Endothelial cell of umbilical vein (primary cell): ENCODE results near the gene ABCC11. TPM values are rescaled to one million over a fixed set of nuclear protein-coding genes. Genes with fewer than 3 reads are reported as not detected.

Source experiments
- BruUV-seq: library from RNA; stranded (reverse); fragments of 400-500 nt; replicated peaks from 2 replicates; lab custom pipeline; 2021; lab: Mats Ljungman, UMichigan
- CTCF ChIA-PET: fragments of 300-600, 350-600 bp; sonication (Branson Sonifier 250); formaldehyde crosslinking; loops from one replicate; lab custom pipeline; 2021; ENCODE audit warnings: antibody characterized with exemption, inconsistent platforms; lab: Charles Lee
- POLR2A ChIA-PET: fragments of 300-600, 350-600 bp; sonication (Branson Sonifier 250); formaldehyde crosslinking; loops from one replicate; lab custom pipeline; 2021; ENCODE audit warnings: antibody characterized with exemption, inconsistent platforms; lab: Charles Lee
- DNase-seq: peaks from one replicate; pipeline ENCODE4 v3.0.0-alpha.2; 2011; ENCODE audit warnings: low read depth, low spot score
- FAIRE-seq: peaks from 2 replicates; lab custom pipeline; 2011; peaks lifted over from hg19 to GRCh38; lab: Jason Lieb, UNC
- H2AFZ ChIP-seq: 2 replicates; pipeline ENCODE4 v1.6.0; 2012; ENCODE audit warnings: low read depth, low read length, control low read depth, inconsistent platforms
- H3K27ac ChIP-seq: 2 replicates; pipeline ENCODE4 v1.5.1; 2011; ENCODE audit warnings: low read depth, mild to moderate bottlenecking, control low read depth, low read length, moderate library complexity; ENCODE audit not compliant: insufficient read depth
- H3K27me3 ChIP-seq, 2 experiments: 2 replicates each; pipeline versions ENCODE4 v1.6.0 to v1.6.1; 2011; ENCODE audit warnings: low read length in 2 of 2, mixed read lengths in 1 of 2; ENCODE audit not compliant: control insufficient read depth in 2 of 2, insufficient read depth in 2 of 2
- H3K36me3 ChIP-seq, 2 experiments: 2 replicates in 1 of 2; 3 replicates in 1 of 2; pipeline ENCODE4 v1.5.1; 2011; ENCODE audit warnings: low read length in 2 of 2, mild to moderate bottlenecking in 1 of 2, moderate library complexity in 1 of 2; ENCODE audit not compliant: control insufficient read depth in 2 of 2, insufficient read depth in 2 of 2; ENCODE audit errors: extremely low read depth in 1 of 2
- H3K4me1 ChIP-seq: 3 replicates; pipeline ENCODE4 v1.5.1; 2011; ENCODE audit warnings: mild to moderate bottlenecking, low read length; ENCODE audit not compliant: control insufficient read depth, insufficient read depth; ENCODE audit errors: extremely low read depth
- H3K4me2 ChIP-seq: 2 replicates; pipeline ENCODE4 v1.6.1; 2011; ENCODE audit warnings: low read length, control low read depth, mixed read lengths; ENCODE audit not compliant: insufficient read depth
- H3K4me3 ChIP-seq, 3 experiments: fragments of 200-600 bp in 1 of 3; sonication (generic), shearing (Covaris generic) in 1 of 3; replicated peaks in 1 of 3; 2 replicates each; pipeline ENCODE4 v1.5.1; 2011 to 2016; ENCODE audit warnings: control low read depth in 3 of 3, low read length in 3 of 3, mild to moderate bottlenecking in 2 of 3, inconsistent platforms in 1 of 3, low read depth in 1 of 3, moderate library complexity in 1 of 3; ENCODE audit not compliant: insufficient read depth in 1 of 3
- H3K79me2 ChIP-seq: 2 replicates; pipeline ENCODE4 v1.6.0; 2012; ENCODE audit warnings: low read length, inconsistent platforms; ENCODE audit not compliant: control insufficient read depth, insufficient read depth
- H3K9ac ChIP-seq: replicated peaks from 2 replicates; pipeline ENCODE3; 2011; ENCODE audit warnings: low read length, control low read depth; ENCODE audit not compliant: insufficient read depth; ENCODE audit errors: extremely low read depth
- H3K9me1 ChIP-seq: replicated peaks from 3 replicates; pipeline ENCODE4 v1.6.0; 2011; ENCODE audit warnings: mild to moderate bottlenecking, low read length; ENCODE audit not compliant: control insufficient read depth, insufficient read depth; ENCODE audit errors: extremely low read depth
- H3K9me3 ChIP-seq: replicated peaks from 2 replicates; pipeline ENCODE4 v1.5.1; 2012; ENCODE audit warnings: low read length, inconsistent platforms; ENCODE audit not compliant: control insufficient read depth, insufficient read depth
- H4K20me1 ChIP-seq: replicated peaks from 2 replicates; pipeline ENCODE3; 2011; ENCODE audit warnings: mild to moderate bottlenecking, low read length; ENCODE audit not compliant: control insufficient read depth, insufficient read depth; ENCODE audit errors: extremely low read depth
- CTCF ChIP-seq, 2 donors: IDR thresholded peaks; 1 replicate in 1 of 2; 2 replicates in 1 of 2; pipeline ENCODE4 v1.5.1; 2011; ENCODE audit warnings: low read length in 2 of 2, mild to moderate bottlenecking in 2 of 2, moderate library complexity in 2 of 2, control low read depth in 1 of 2, inconsistent platforms in 1 of 2, low read depth in 1 of 2; ENCODE audit not compliant: insufficient read depth in 1 of 2; ENCODE audit errors: extremely low read depth in 1 of 2
- EZH2 ChIP-seq: IDR thresholded peaks from 2 replicates; pipeline ENCODE4 v1.6.1; 2012; ENCODE audit warnings: borderline replicate concordance, low read depth, mild to moderate bottlenecking, moderate library complexity, low read length, inconsistent platforms; ENCODE audit not compliant: severe bottlenecking
- FOS ChIP-seq: IDR thresholded peaks from 2 replicates; pipeline ENCODE4 v1.6.1; 2011; ENCODE audit warnings: mild to moderate bottlenecking, low read length, moderate library complexity, borderline replicate concordance; ENCODE audit not compliant: insufficient read depth
- GATA2 ChIP-seq: IDR thresholded peaks from 2 replicates; pipeline ENCODE4 v1.7.0; 2011; ENCODE audit warnings: low read depth, mild to moderate bottlenecking, moderate library complexity, mixed read lengths, low read length; ENCODE audit not compliant: insufficient read length, insufficient read depth
- JUN ChIP-seq: IDR thresholded peaks from 2 replicates; pipeline ENCODE4 v1.6.1; 2011; ENCODE audit warnings: borderline replicate concordance, low read depth; ENCODE audit not compliant: insufficient read length, insufficient read depth
- MAX ChIP-seq: IDR thresholded peaks from 2 replicates; pipeline ENCODE4 v1.6.1; 2011; ENCODE audit not compliant: insufficient read depth, insufficient read length
- MYC ChIP-seq: IDR thresholded peaks from one replicate; pipeline ENCODE4 v1.6.1; 2011; ENCODE audit warnings: mild to moderate bottlenecking, low read depth, low read length
- POLR2A ChIP-seq: IDR thresholded peaks from 2 replicates; pipeline ENCODE4 v1.6.1; 2012; ENCODE audit warnings: low read depth, mild to moderate bottlenecking, control low read depth, low read length
- POLR2AphosphoS5 ChIP-seq: IDR thresholded peaks from 2 replicates; pipeline ENCODE4 v1.6.1; 2012; ENCODE audit warnings: low read depth, mild to moderate bottlenecking, control low read depth, low read length, moderate library complexity; ENCODE audit not compliant: insufficient read depth
- dilution Hi-C: fragments of 300-500 bp; cut with MboI; formaldehyde crosslinking; loops from one replicate; pipeline ENCODE4 v1.15.0; 2019; ENCODE audit warnings: low sequenced_read_pairs; ENCODE audit not compliant: extremely low pct_ligation_motif_present
- intact Hi-C: fragments of 100-400 bp; cut with micrococcal nuclease; formaldehyde crosslinking; loops from one replicate; pipeline ENCODE4 v1.10.0; 2022
- polyA plus RNA-seq, 4 experiments: library from polyadenylated mRNA; depleted of rRNA in 3 of 4; stranded (reverse) in 3 of 4; unstranded in 1 of 4; fragments of >200 nt; gene quantifications; 2 replicates each; pipeline versions ENCODE4 v1.2.1 to v1.2.3, GENCODE V29; 2011 to 2012; ENCODE audit warnings: missing spikeins in 1 of 4
- total RNA-seq: library from RNA; stranded (reverse); gene quantifications from 2 replicates; pipeline ENCODE4 v1.2.3, GENCODE V29; 2021

The ABCC11 gene
- total and polyA plus RNA-seq, 2 donors (not counting 3 experiments of a cell fraction or from before 2014, with no cell fraction given) = 0.08 TPM; not detected in 1

GRCh38 chr16:48146131-48146530 lies 101.2 kb downstream of the ABCC11 start:
- POLR2A ChIA-PET = no interaction called here
- no peak overlapping the region for H2AFZ ChIP-seq
- dilution Hi-C loops = no loop called here

GRCh38 chr16:48143812-48144368 lies 103.4 kb downstream of the ABCC11 start:
- Histone ChIP-seq H3K9me3 (no peaks in the 10 kb centered on the region), H3K79me2 (no peaks in the 10 kb centered on the region), H3K4me1 (no peaks in the 10 kb centered on the region), H3K36me3 (no peaks in the 10 kb centered on the region), H3K27ac (no peak overlapping the region), H3K4me3 (no peak overlapping the region), H4K20me1 (no peaks in the 10 kb centered on the region), H3K9me1 (no peaks in the 10 kb centered on the region), H2AFZ (no peak overlapping the region), H3K27me3 (no peaks in the 10 kb centered on the region), H3K9ac (no peak overlapping the region), H3K4me2 (no peak overlapping the region)
- CTCF ChIA-PET = no interaction called here
- DNase-seq (no peak), FAIRE-seq (no peak)
- dilution Hi-C loops = no loop called here
- BruUV-seq = no TSS peak
- POLR2A ChIA-PET = no interaction called here
- intact Hi-C loops = no loop called here
- TF ChIP-seq MYC (no peak), CTCF (IDR thresholded peaks at IDR 0.05; ENCODE audit: extremely low read depth in 1 of 2, insufficient read depth in 1 of 2, low read depth in 1 of 2, low read length in 2 of 2) (no peak), MAX (no peak), POLR2A (no peak), JUN (no peak), GATA2 (no peak), POLR2AphosphoS5 (no peak), FOS (no peak), EZH2 (no peak)

More at GRCh38 chr16:48146131-48146530, 101.2 kb downstream of the ABCC11 start:
- Histone ChIP-seq H3K27ac (no peak overlapping the region), H3K4me2 (no peak overlapping the region), H3K36me3 (no peaks in the 10 kb centered on the region), H4K20me1 (no peaks in the 10 kb centered on the region), H3K9ac (no peak overlapping the region), H3K9me3 (no peaks in the 10 kb centered on the region), H3K4me3 (no peak overlapping the region), H3K4me1 (no peaks in the 10 kb centered on the region), H3K9me1 (no peaks in the 10 kb centered on the region), H3K27me3 (no peaks in the 10 kb centered on the region), H3K79me2 (no peaks in the 10 kb centered on the region)
- DNase-seq (no peak), FAIRE-seq (no peak)
- CTCF ChIA-PET = interaction anchor here (1.2 kb wide), 1 partner anchor 20 kb away, joined by 3 read pairs; no protein-coding TSS in a partner anchor
- TF ChIP-seq GATA2 (no peak), FOS (no peak), MYC (no peak), EZH2 (no peak)
- no TSS peak for BruUV-seq
- intact Hi-C loops = no loop called here
